ENCODE measurements around the gene COL27A1.

GRCh38 chr9:114170771-114171461, 15.6 kb downstream of the COL27A1 start:
- TF ChIP-seq POLR2A (IDR thresholded peaks at IDR 0.05) (no peak), POLR2AphosphoS5 (IDR thresholded peaks at IDR 0.05) (no peak), EP300 (IDR thresholded peaks at IDR 0.05; ENCODE audit: low read depth) (no peak)
- TF ChIP-seq, protein P1, sequence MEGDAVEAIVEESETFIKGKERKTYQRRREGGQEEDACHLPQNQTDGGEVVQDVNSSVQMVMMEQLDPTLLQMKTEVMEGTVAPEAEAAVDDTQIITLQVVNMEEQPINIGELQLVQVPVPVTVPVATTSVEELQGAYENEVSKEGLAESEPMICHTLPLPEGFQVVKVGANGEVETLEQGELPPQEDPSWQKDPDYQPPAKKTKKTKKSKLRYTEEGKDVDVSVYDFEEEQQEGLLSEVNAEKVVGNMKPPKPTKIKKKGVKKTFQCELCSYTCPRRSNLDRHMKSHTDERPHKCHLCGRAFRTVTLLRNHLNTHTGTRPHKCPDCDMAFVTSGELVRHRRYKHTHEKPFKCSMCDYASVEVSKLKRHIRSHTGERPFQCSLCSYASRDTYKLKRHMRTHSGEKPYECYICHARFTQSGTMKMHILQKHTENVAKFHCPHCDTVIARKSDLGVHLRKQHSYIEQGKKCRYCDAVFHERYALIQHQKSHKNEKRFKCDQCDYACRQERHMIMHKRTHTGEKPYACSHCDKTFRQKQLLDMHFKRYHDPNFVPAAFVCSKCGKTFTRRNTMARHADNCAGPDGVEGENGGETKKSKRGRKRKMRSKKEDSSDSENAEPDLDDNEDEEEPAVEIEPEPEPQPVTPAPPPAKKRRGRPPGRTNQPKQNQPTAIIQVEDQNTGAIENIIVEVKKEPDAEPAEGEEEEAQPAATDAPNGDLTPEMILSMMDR (IDR thresholded peaks at IDR 0.05) = no peak

Measured in transverse colon (tissue), 4 donors.